Glutamatergic neuron (in vitro differentiated cells): ENCODE results near the gene MYRF. TPM values are rescaled to one million over a fixed set of nuclear protein-coding genes. Genes with fewer than 3 reads are reported as not detected.

Experiments
- DNase-seq: peaks from one replicate; pipeline ENCODE4 v3.0.0; 2022
- H3K27ac Mint-ChIP-seq: one replicate; pipeline ENCODE4 v1.8.0; 2020; ENCODE audit warnings: mild to moderate bottlenecking, mixed read lengths, inconsistent platforms; ENCODE audit not compliant: unreplicated experiment
- H3K27me3 Mint-ChIP-seq: one replicate; pipeline ENCODE4 v1.8.0; 2020; ENCODE audit warnings: mild to moderate bottlenecking, moderate library complexity, mixed read lengths, inconsistent platforms; ENCODE audit not compliant: unreplicated experiment
- H3K36me3 Mint-ChIP-seq: one replicate; pipeline ENCODE4 v1.8.0; 2020; ENCODE audit warnings: mild to moderate bottlenecking, mixed read lengths, inconsistent platforms; ENCODE audit not compliant: unreplicated experiment
- H3K4me1 Mint-ChIP-seq: one replicate; pipeline ENCODE4 v1.8.0; 2020; ENCODE audit warnings: mild to moderate bottlenecking, low read depth, mixed read lengths, inconsistent platforms; ENCODE audit not compliant: unreplicated experiment
- H3K4me3 Mint-ChIP-seq: one replicate; pipeline ENCODE4 v1.8.0; 2020; ENCODE audit warnings: mild to moderate bottlenecking, mixed read lengths, inconsistent platforms; ENCODE audit not compliant: unreplicated experiment
- H3K9me3 Mint-ChIP-seq: one replicate; pipeline ENCODE4 v1.8.0; 2020; ENCODE audit warnings: mild to moderate bottlenecking, moderate library complexity, mixed read lengths, inconsistent platforms; ENCODE audit not compliant: unreplicated experiment
- total RNA-seq: library from RNA; stranded (reverse); fragmentation: NEBNext Ultra II Directional; extraction: Animal tissue kit (Norgen Biotek cat#: 25700); gene quantifications from one replicate; pipeline ENCODE4 v1.2.1, GENCODE V29; 2021; ENCODE audit not compliant: unreplicated experiment
- TF ChIP-seq, protein P1 (sequence below): fragments of 200-600 bp; sonication (generic); IDR thresholded peaks from one replicate; pipeline ENCODE4 v1.5.0; 2021; ENCODE audit not compliant: partially characterized antibody, unreplicated experiment

The MYRF gene
- total RNA-seq, 1 donor from 2014 or later = 0.29 TPM

DNA sequence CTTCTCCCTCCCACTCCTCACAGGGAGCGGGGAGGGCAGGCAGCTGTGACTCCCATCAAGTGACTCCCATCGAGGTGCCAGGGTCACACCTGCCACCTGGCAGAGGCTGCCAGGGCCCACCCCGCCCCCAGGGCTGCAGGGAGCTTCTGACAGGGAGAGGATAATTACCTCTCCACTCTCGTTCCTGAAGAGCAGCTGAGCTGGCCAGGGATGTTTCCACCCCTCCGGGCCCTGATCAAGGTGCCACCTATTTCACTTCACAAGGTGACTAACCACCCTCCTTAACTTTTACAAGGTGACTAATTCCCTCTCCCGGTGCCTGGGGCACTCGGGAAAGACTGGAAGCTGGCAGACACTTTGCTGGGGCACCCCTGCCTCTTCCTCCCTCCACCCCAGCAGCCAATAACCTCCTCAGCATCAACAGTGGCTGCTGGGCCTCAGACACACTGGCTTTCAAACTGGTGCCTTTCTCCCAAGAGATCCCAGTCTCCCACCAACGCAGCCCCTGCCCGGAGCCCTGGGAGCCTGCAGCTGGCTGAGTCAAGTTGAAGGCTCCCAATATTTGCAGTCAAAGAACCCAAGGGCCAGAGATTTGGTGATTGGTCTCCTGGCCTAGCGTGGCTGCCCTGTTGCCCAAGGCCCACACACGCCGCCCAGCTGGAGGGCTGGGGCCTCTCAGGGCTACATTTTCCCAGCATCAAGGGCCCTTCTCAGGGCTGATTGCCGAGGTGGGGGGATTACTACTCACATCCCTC, 22.0 kb upstream of the MYRF start:
- Mint-ChIP-seq H3K27me3 (peaks cover 9% of the 10 kb centered on the region), H3K4me1 (peaks cover 32% of the 10 kb centered on the region), H3K4me3 (no peak overlapping the region), H3K27ac (no peak overlapping the region), H3K36me3 (no peaks in the 10 kb centered on the region), H3K9me3 (peaks cover 11% of the 10 kb centered on the region)
- TF ChIP-seq, protein P1, sequence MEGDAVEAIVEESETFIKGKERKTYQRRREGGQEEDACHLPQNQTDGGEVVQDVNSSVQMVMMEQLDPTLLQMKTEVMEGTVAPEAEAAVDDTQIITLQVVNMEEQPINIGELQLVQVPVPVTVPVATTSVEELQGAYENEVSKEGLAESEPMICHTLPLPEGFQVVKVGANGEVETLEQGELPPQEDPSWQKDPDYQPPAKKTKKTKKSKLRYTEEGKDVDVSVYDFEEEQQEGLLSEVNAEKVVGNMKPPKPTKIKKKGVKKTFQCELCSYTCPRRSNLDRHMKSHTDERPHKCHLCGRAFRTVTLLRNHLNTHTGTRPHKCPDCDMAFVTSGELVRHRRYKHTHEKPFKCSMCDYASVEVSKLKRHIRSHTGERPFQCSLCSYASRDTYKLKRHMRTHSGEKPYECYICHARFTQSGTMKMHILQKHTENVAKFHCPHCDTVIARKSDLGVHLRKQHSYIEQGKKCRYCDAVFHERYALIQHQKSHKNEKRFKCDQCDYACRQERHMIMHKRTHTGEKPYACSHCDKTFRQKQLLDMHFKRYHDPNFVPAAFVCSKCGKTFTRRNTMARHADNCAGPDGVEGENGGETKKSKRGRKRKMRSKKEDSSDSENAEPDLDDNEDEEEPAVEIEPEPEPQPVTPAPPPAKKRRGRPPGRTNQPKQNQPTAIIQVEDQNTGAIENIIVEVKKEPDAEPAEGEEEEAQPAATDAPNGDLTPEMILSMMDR = no peak
- DNase-seq = no peak

GRCh38 chr11:61731211-61731951, 21.1 kb upstream of the MYRF start:
- Mint-ChIP-seq H3K27me3 (peaks cover 9% of the 10 kb centered on the region), H3K9me3 (peaks cover 10% of the 10 kb centered on the region), H3K36me3 (no peaks in the 10 kb centered on the region), H3K4me3 (no peak overlapping the region), H3K4me1 (peaks cover 27% of the 10 kb centered on the region), H3K27ac (no peak overlapping the region)
- DNase-seq = no peak
- TF ChIP-seq, protein P1 = no peak

GRCh38 chr11:61731952-61732675, 20.3 kb upstream of the MYRF start:
- Mint-ChIP-seq H3K4me1 (peaks cover 25% of the 10 kb centered on the region), H3K4me3 (no peak overlapping the region), H3K27me3 (peaks cover 10% of the 10 kb centered on the region), H3K9me3 (peaks cover 10% of the 10 kb centered on the region), H3K36me3 (no peaks in the 10 kb centered on the region), H3K27ac (peak overlapping the region; percentile 100)
- TF ChIP-seq, protein P1 = no peak
- DNase-seq = no peak

GRCh38 chr11:61732705-61733104, 19.7 kb upstream of the MYRF start:
- no peak for DNase-seq
- TF ChIP-seq, protein P1 = no peak
- Mint-ChIP-seq H3K9me3 (peaks cover 10% of the 10 kb centered on the region), H3K27ac (peak overlapping the region; percentile 100), H3K36me3 (no peaks in the 10 kb centered on the region), H3K27me3 (peaks cover 10% of the 10 kb centered on the region), H3K4me3 (peak overlapping the region; percentile 30), H3K4me1 (peaks cover 24% of the 10 kb centered on the region)
